Fibroblast of gingiva (primary cell): ENCODE results near the gene BICDL2.
"Not testable (repeated sequence)": the region's sequence is repeated elsewhere in the genome, so short reads cannot be mapped to it uniquely, and the experiment has no call there.

Source experiments
- DNase-seq: peaks from one replicate; pipeline ENCODE4 v3.0.0-alpha.2; 2011; ENCODE audit warnings: low read depth

BICDL2 gene, protein sequence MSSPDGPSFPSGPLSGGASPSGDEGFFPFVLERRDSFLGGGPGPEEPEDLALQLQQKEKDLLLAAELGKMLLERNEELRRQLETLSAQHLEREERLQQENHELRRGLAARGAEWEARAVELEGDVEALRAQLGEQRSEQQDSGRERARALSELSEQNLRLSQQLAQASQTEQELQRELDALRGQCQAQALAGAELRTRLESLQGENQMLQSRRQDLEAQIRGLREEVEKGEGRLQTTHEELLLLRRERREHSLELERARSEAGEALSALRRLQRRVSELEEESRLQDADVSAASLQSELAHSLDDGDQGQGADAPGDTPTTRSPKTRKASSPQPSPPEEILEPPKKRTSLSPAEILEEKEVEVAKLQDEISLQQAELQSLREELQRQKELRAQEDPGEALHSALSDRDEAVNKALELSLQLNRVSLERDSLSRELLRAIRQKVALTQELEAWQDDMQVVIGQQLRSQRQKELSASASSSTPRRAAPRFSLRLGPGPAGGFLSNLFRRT

GRCh38 chr16:3036726-3037315, at the start of gene BICDL2:
BICDL2 (minus strand) TSS chr16:3036944; CDS start chr16:3035496, 1,448 bp downstream.
- no peak for DNase-seq

GRCh38 chr16:3085868-3086595, 49.3 kb upstream of the BICDL2 start:
- no peak for DNase-seq

- no peak for DNase-seq
These were observed 48.4 kb upstream of the BICDL2 start for GRCh38 chr16:3084969-3085670.

GRCh38 chr16:3084491-3084890, 47.7 kb upstream of the BICDL2 start:
- DNase-seq: no peak

DNA sequence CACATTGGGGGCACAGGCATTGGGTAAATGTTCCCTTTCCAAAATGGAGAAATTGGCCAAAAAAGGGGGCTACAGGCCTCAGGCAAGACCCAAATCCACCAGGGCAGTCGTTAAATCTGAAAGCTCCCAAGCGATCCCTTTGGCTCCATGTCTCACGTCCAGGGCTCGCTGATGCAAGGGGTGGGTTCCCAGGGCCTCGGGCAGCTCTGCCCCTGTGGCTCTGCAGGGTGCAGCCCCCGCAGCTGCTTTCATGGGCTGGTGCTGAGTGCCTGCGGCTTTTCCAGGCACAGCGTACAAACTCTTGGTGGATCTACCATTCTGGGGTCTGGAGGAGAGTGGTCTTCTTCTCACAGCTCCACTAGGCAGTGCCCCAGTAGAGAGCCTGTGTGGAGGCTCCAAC, 46.7 kb upstream of the BICDL2 start:
- DNase-seq: not testable (repeated sequence)

- DNase-seq: not testable (repeated sequence)
These were observed 45.2 kb upstream of the BICDL2 start for GRCh38 chr16:3081957-3082356.

GRCh38 chr16:3080024-3080423, 43.3 kb upstream of the BICDL2 start:
- DNase-seq: no peak

- no peak for DNase-seq
These were observed 39.8 kb upstream of the BICDL2 start for GRCh38 chr16:3076577-3076976.

GRCh38 chr16:3075946-3076345, 39.2 kb upstream of the BICDL2 start:
- not testable (repeated sequence) for DNase-seq

GRCh38 chr16:3075523-3075915, 38.8 kb upstream of the BICDL2 start:
- no peak for DNase-seq

GRCh38 chr16:3074860-3075522, 38.2 kb upstream of the BICDL2 start:
- DNase-seq: no peak

DNA sequence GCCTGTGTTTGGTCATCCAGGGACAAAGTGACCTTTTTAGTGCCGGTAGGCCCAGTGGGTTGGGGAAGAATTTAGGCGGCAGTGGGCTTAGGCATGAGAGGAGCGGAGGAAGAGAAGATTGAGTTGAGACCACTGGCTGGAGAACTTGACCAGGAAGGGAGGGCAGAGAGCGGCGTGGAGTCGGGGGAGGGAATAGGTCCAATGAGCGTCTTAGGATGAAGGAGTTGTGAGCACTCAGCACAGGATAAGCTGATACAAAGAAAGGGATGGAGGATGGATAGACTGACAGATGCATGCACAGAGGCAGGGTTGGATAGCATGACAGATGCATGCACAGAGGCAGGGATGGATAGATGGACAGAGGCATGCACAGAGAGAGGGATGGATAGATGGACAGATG, 36.7 kb upstream of the BICDL2 start:
- DNase-seq: no peak

DNA sequence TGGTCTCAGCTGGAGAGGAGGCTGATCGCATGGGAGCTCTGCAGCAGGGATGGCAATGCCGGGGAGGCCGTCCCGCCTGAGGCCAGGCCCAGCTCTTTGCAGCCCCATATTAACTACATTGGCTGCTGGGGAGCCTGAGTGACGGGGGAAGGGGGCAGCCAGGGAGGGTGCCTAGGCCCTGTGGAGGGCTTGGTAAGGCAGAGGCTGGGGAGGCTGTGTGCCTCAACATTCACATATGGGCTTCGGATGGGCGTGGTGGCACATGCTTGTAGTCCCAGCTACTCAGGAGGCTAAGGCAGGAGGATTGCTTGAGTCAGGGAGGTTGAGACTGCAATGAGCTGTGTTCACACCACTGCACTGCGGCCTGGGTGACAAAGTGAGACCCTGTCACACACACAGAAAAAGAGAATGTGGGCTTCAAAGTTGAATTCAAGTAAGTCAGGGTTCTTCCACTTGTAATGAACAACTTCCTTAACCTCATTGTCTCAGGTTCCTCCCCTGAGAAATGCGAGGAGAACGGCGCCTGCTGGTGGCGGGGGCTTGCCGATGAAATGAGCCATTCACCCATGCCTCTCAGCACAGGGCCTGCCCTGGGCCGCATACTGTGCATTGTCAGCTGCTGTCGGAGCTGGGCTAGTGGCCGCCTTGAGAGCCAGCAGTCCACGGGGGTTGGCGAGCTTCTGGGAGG, 36.0 kb upstream of the BICDL2 start:
- DNase-seq: not testable (repeated sequence)

- DNase-seq: not testable (repeated sequence)
These were observed 35.4 kb upstream of the BICDL2 start for GRCh38 chr16:3072148-3072547.

DNA sequence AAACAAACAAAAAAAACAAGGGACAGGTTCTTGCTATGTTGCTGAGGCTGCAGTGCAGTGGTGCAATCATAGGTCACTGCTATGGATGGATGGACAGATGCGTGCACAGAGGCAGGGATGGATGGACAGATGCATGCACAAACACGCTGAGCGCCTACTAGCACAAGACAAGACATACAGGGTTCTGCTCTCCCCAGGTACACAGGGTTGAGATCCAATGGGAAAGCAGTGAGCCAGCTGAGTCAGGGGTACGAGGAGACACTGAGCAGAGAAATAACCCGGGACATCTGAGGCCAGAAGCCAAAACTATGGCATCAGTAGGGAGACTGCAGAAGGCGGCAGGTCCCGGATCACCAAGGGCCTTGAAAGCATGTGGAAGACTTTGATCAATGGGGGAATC, 34.9 kb upstream of the BICDL2 start:
- DNase-seq: no peak

- DNase-seq: no peak
These were observed 33.9 kb upstream of the BICDL2 start for GRCh38 chr16:3070608-3071111.

DNA sequence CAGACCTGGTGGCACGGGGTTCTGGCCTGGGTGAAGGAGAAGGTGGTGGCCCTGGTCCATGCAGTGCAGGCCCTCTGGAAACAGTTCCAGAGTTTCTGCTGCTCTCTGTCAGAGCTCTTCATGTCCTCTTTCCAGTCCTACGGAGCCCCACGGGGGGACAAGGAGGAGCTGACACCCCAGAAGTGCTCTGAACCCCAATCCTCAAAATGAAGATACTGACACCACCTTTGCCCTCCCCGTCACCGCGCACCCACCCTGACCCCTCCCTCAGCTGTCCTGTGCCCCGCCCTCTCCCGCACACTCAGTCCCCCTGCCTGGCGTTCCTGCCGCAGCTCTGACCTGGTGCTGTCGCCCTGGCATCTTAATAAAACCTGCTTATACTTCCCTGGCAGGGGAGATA, 32.4 kb upstream of the BICDL2 start:
- not testable (repeated sequence) for DNase-seq

GRCh38 chr16:3068487-3068886, 31.7 kb upstream of the BICDL2 start:
- DNase-seq: no peak

DNA sequence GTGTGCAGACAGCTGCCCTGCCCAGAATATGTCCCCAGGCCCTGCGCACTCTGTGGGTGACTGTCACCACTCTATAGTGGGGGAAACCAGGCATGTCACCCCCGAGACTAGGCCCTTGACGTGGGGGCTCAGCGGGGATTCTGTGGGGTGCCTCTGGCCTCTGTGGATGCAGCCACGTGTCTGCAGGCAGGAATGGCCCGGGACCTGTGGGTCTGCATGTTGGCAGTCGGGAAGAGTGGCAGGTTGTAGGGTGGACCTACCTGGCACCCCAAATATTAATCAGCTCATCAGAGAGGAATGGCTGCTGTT, 29.6 kb upstream of the BICDL2 start:
- no peak for DNase-seq

DNA sequence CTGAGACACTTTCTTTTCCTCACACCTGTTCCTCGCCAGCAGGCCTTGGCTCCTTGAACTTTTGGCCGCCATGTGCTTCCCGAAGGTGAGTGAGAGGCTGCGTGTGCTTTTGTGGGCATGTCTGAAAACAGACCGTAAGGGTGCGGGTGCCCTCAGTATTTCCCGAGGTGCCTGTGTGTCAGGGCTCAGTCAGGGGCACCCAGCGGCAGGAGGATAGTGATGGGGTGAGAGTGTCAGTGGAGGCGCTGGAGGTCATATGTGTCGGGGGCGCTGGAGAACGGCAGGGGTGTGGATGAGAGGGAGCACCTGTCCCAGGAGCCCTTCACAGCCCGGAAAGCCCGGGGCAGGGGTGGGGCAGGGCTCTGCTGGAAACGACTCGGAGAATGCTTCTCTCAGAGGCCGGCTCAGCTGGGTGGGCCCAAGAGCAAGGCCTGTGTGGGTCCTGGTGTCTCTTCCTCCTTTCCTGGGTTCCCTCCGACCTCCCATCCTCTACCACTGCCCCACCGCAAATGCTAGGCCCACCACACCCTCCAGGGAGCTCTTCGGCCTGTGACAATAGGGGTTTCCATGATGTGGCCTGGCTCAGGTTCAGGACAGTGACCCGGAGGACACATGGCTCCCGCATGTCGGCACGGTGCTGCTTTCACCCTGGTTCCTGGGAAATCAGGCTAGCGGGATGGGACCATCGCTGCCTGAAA, 29.1 kb upstream of the BICDL2 start:
- DNase-seq: no peak
